GM21367 (cell line): ENCODE results near the gene TRIM9.

ENCODE experiments used
- ATAC-seq: cut with Tn5 transposase; IDR thresholded peaks from one replicate; pipeline ENCODE4 v1.9.1; 2021; ENCODE audit not compliant: unreplicated experiment

The TRIM9 gene

GRCh38 chr14:51059032-51059431 is 35.9 kb downstream of the TRIM9 start:
- ATAC-seq = no peak

- ATAC-seq = no peak
These were observed 36.5 kb downstream of the TRIM9 start for GRCh38 chr14:51058382-51058781.

- no peak for ATAC-seq
These were observed 38.5 kb downstream of the TRIM9 start for GRCh38 chr14:51056421-51056820.

- ATAC-seq = no peak
These were observed 41.7 kb downstream of the TRIM9 start for GRCh38 chr14:51053157-51053556.

GRCh38 chr14:51044961-51045360 is 49.9 kb downstream of the TRIM9 start:
- no peak for ATAC-seq

- ATAC-seq = no peak
These were observed 53.0 kb downstream of the TRIM9 start for GRCh38 chr14:51041883-51042282.

GRCh38 chr14:51041108-51041531 is 53.8 kb downstream of the TRIM9 start:
- no peak for ATAC-seq

- ATAC-seq = no peak
These were observed 55.7 kb downstream of the TRIM9 start for GRCh38 chr14:51039252-51039651.

GRCh38 chr14:51035611-51036192 is 59.2 kb downstream of the TRIM9 start:
- ATAC-seq = no peak

- ATAC-seq = no peak
These were observed 65.8 kb downstream of the TRIM9 start for GRCh38 chr14:51028851-51029754.

- ATAC-seq = no peak
These were observed 66.5 kb downstream of the TRIM9 start for GRCh38 chr14:51028361-51028760.

- no peak for ATAC-seq
These were observed 70.5 kb downstream of the TRIM9 start for GRCh38 chr14:51024377-51024776.

- no peak for ATAC-seq
These were observed 70.9 kb downstream of the TRIM9 start for GRCh38 chr14:51023964-51024363.

- ATAC-seq = no peak
These were observed 72.1 kb downstream of the TRIM9 start for GRCh38 chr14:51022769-51023168.

- ATAC-seq = no peak
These were observed 74.7 kb downstream of the TRIM9 start for GRCh38 chr14:51020024-51020710.

- ATAC-seq = no peak
These were observed 75.8 kb downstream of the TRIM9 start for GRCh38 chr14:51019089-51019488.

- no peak for ATAC-seq
These were observed 76.4 kb downstream of the TRIM9 start for GRCh38 chr14:51018521-51018920.

- no peak for ATAC-seq
These were observed 80.3 kb downstream of the TRIM9 start for GRCh38 chr14:51014625-51015024.

- no peak for ATAC-seq
These were observed 80.8 kb downstream of the TRIM9 start for GRCh38 chr14:51014086-51014485.

- no peak for ATAC-seq
These were observed 82.8 kb downstream of the TRIM9 start for GRCh38 chr14:51012055-51012454.

- no peak for ATAC-seq
These were observed 86.5 kb downstream of the TRIM9 start for GRCh38 chr14:51008446-51008845.

GRCh38 chr14:51006781-51007211 is 88.1 kb downstream of the TRIM9 start:
- no peak for ATAC-seq
